HG03354 (cell line): ENCODE data around the gene KAZN.

Experiments used
- ATAC-seq: cut with Tn5 transposase; IDR thresholded peaks from one replicate; pipeline ENCODE4 v1.9.1; 2021; ENCODE audit warnings: mild to moderate bottlenecking; ENCODE audit not compliant: unreplicated experiment, poor library complexity, severe bottlenecking

The KAZN gene

GRCh38 chr1:15000671-15001070, 402.2 kb downstream of the KAZN start:
- no peak for ATAC-seq

- no peak for ATAC-seq
These were observed 402.9 kb downstream of the KAZN start for GRCh38 chr1:15001317-15001915.

- ATAC-seq = no peak
These were observed 403.8 kb downstream of the KAZN start for GRCh38 chr1:15002325-15002724.

- no peak for ATAC-seq
These were observed 405.9 kb downstream of the KAZN start for GRCh38 chr1:15004396-15004795.

- ATAC-seq = no peak
These were observed 406.6 kb downstream of the KAZN start for GRCh38 chr1:15005116-15005515.

GRCh38 chr1:15007368-15007767, 408.9 kb downstream of the KAZN start:
- ATAC-seq = no peak

GRCh38 chr1:15007842-15008241, 409.4 kb downstream of the KAZN start:
- no peak for ATAC-seq

- ATAC-seq = no peak
These were observed 410.6 kb downstream of the KAZN start for GRCh38 chr1:15008783-15009729.

GRCh38 chr1:15011160-15011559, 412.7 kb downstream of the KAZN start:
- no peak for ATAC-seq

- no peak for ATAC-seq
These were observed 413.2 kb downstream of the KAZN start for GRCh38 chr1:15011661-15012060.

- no peak for ATAC-seq
These were observed 414.3 kb downstream of the KAZN start for GRCh38 chr1:15012822-15013221.

GRCh38 chr1:15013767-15014166, 415.3 kb downstream of the KAZN start:
- ATAC-seq = no peak

GRCh38 chr1:15014516-15014915, 416.0 kb downstream of the KAZN start:
- ATAC-seq = no peak

- no peak for ATAC-seq
These were observed 417.5 kb downstream of the KAZN start for GRCh38 chr1:15016001-15016400.

- ATAC-seq = no peak
These were observed 418.0 kb downstream of the KAZN start for GRCh38 chr1:15016526-15016925.

- no peak for ATAC-seq
These were observed 418.6 kb downstream of the KAZN start for GRCh38 chr1:15017120-15017519.

GRCh38 chr1:15018767-15019166, 420.3 kb downstream of the KAZN start:
- no peak for ATAC-seq

GRCh38 chr1:15020943-15021745, 422.7 kb downstream of the KAZN start:
- ATAC-seq = no peak

- ATAC-seq = no peak
These were observed 423.6 kb downstream of the KAZN start for GRCh38 chr1:15022048-15022447.

GRCh38 chr1:15023205-15023604, 424.7 kb downstream of the KAZN start:
- ATAC-seq = no peak
